Middle frontal gyrus (tissue), 1 donor: ENCODE measurements around the gene LRRC8C.

Experiments used
- DNase-seq: peaks from one replicate; pipeline ENCODE4 v3.0.0-alpha.2; 2015; ENCODE audit warnings: low spot score; ENCODE audit errors: extremely low spot score

Gene LRRC8C

GRCh38 chr1:89633248-89633799, 404 bp downstream of the LRRC8C start:
- no peak for DNase-seq

GRCh38 chr1:89633800-89634625, 1.1 kb downstream of the LRRC8C start:
- DNase-seq = no peak

- no peak for DNase-seq
These were observed 3.2 kb downstream of the LRRC8C start for GRCh38 chr1:89635825-89636815.

GRCh38 chr1:89637496-89637895, 4.6 kb downstream of the LRRC8C start:
- no peak for DNase-seq

- DNase-seq = no peak
These were observed 7.5 kb downstream of the LRRC8C start for GRCh38 chr1:89640440-89640839.

- no peak for DNase-seq
These were observed 8.9 kb downstream of the LRRC8C start for GRCh38 chr1:89641781-89642180.

GRCh38 chr1:89643577-89643976, 10.7 kb downstream of the LRRC8C start:
- DNase-seq = no peak

GRCh38 chr1:89644119-89644814, 11.3 kb downstream of the LRRC8C start:
- DNase-seq = no peak

GRCh38 chr1:89646259-89646658, 13.3 kb downstream of the LRRC8C start:
- DNase-seq = no peak

GRCh38 chr1:89649783-89650182, 16.9 kb downstream of the LRRC8C start:
- DNase-seq = no peak

- no peak for DNase-seq
These were observed 19.5 kb downstream of the LRRC8C start for GRCh38 chr1:89652373-89652772.

- DNase-seq = no peak
These were observed 25.0 kb downstream of the LRRC8C start for GRCh38 chr1:89657886-89658285.

- DNase-seq = no peak
These were observed 26.6 kb downstream of the LRRC8C start for GRCh38 chr1:89659322-89660081.

GRCh38 chr1:89660224-89661061, 27.5 kb downstream of the LRRC8C start:
- DNase-seq = no peak

GRCh38 chr1:89665941-89666340, 33.0 kb downstream of the LRRC8C start:
- no peak for DNase-seq

GRCh38 chr1:89666640-89667039, 33.7 kb downstream of the LRRC8C start:
- no peak for DNase-seq

- no peak for DNase-seq
These were observed 34.8 kb downstream of the LRRC8C start for GRCh38 chr1:89667691-89668090.

GRCh38 chr1:89668961-89669360, 36.0 kb downstream of the LRRC8C start:
- DNase-seq = no peak

- no peak for DNase-seq
These were observed 36.5 kb downstream of the LRRC8C start for GRCh38 chr1:89669441-89669840.

GRCh38 chr1:89670163-89670562, 37.2 kb downstream of the LRRC8C start:
- no peak for DNase-seq
